ENCODE results near the gene HSH2D.

GRCh38 chr19:16190736-16191135 is 47.3 kb downstream of the HSH2D start:
- no peak for TF ChIP-seq EP300 (IDR thresholded peaks at IDR 0.05; ENCODE audit: borderline replicate concordance in 1 of 2, control insufficient read depth in 1 of 2, low read depth in 2 of 2, low read length in 2 of 2)
- no peak for TF ChIP-seq SRF (IDR thresholded peaks at IDR 0.05; ENCODE audit: low read depth in 2 of 2, low read length in 2 of 2)
- no peak for TF ChIP-seq TCF3 (IDR thresholded peaks at IDR 0.05; ENCODE audit: borderline replicate concordance, insufficient read depth, low read depth, low read length)
- TF ChIP-seq, protein P1, sequence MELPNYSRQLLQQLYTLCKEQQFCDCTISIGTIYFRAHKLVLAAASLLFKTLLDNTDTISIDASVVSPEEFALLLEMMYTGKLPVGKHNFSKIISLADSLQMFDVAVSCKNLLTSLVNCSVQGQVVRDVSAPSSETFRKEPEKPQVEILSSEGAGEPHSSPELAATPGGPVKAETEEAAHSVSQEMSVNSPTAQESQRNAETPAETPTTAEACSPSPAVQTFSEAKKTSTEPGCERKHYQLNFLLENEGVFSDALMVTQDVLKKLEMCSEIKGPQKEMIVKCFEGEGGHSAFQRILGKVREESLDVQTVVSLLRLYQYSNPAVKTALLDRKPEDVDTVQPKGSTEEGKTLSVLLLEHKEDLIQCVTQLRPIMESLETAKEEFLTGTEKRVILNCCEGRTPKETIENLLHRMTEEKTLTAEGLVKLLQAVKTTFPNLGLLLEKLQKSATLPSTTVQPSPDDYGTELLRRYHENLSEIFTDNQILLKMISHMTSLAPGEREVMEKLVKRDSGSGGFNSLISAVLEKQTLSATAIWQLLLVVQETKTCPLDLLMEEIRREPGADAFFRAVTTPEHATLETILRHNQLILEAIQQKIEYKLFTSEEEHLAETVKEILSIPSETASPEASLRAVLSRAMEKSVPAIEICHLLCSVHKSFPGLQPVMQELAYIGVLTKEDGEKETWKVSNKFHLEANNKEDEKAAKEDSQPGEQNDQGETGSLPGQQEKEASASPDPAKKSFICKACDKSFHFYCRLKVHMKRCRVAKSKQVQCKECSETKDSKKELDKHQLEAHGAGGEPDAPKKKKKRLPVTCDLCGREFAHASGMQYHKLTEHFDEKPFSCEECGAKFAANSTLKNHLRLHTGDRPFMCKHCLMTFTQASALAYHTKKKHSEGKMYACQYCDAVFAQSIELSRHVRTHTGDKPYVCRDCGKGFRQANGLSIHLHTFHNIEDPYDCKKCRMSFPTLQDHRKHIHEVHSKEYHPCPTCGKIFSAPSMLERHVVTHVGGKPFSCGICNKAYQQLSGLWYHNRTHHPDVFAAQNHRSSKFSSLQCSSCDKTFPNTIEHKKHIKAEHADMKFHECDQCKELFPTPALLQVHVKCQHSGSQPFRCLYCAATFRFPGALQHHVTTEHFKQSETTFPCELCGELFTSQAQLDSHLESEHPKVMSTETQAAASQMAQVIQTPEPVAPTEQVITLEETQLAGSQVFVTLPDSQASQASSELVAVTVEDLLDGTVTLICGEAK (IDR thresholded peaks at IDR 0.05; ENCODE audit: borderline replicate concordance), result no peak
- no peak for TF ChIP-seq MEF2A (IDR thresholded peaks at IDR 0.05; ENCODE audit: insufficient read depth, low read depth, low read length)
- TF ChIP-seq, protein P2, sequence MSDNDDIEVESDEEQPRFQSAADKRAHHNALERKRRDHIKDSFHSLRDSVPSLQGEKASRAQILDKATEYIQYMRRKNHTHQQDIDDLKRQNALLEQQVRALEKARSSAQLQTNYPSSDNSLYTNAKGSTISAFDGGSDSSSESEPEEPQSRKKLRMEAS (IDR thresholded peaks at IDR 0.05; ENCODE audit: low read depth, low read length), result no peak
- TF ChIP-seq, protein P3, sequence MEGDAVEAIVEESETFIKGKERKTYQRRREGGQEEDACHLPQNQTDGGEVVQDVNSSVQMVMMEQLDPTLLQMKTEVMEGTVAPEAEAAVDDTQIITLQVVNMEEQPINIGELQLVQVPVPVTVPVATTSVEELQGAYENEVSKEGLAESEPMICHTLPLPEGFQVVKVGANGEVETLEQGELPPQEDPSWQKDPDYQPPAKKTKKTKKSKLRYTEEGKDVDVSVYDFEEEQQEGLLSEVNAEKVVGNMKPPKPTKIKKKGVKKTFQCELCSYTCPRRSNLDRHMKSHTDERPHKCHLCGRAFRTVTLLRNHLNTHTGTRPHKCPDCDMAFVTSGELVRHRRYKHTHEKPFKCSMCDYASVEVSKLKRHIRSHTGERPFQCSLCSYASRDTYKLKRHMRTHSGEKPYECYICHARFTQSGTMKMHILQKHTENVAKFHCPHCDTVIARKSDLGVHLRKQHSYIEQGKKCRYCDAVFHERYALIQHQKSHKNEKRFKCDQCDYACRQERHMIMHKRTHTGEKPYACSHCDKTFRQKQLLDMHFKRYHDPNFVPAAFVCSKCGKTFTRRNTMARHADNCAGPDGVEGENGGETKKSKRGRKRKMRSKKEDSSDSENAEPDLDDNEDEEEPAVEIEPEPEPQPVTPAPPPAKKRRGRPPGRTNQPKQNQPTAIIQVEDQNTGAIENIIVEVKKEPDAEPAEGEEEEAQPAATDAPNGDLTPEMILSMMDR (IDR thresholded peaks at IDR 0.05 in 2 of 3, conservative IDR thresholded peaks at IDR 0.05 in 1 of 3; ENCODE audit: control insufficient read depth in 2 of 3, extremely low read depth in 1 of 3, insufficient read depth in 1 of 3, low read depth in 3 of 3, low read length in 3 of 3), result no peak
- TF ChIP-seq POLR2AphosphoS5 (IDR thresholded peaks at IDR 0.05; ENCODE audit: low read length), result no peak
- TF ChIP-seq JUND (IDR thresholded peaks at IDR 0.05; ENCODE audit: low read depth, low read length), result no peak
- TF ChIP-seq TAF1 (IDR thresholded peaks at IDR 0.05; ENCODE audit: borderline replicate concordance, low read depth, low read length), result no peak
- no peak for TF ChIP-seq IKZF2 (IDR thresholded peaks at IDR 0.05)
- no peak for TF ChIP-seq CBFB (IDR thresholded peaks at IDR 0.05; ENCODE audit: low read depth)
- no peak for TF ChIP-seq NFYA (IDR thresholded peaks at IDR 0.05; ENCODE audit: borderline replicate concordance, low read depth, low read length)
